HG03378 (cell line): ENCODE results near the gene CHST8.

Experiments used
- ATAC-seq: cut with Tn5 transposase; IDR thresholded peaks from one replicate; pipeline ENCODE4 v1.9.1; 2021; ENCODE audit warnings: mild to moderate bottlenecking, moderate library complexity; ENCODE audit not compliant: unreplicated experiment

The CHST8 gene

DNA sequence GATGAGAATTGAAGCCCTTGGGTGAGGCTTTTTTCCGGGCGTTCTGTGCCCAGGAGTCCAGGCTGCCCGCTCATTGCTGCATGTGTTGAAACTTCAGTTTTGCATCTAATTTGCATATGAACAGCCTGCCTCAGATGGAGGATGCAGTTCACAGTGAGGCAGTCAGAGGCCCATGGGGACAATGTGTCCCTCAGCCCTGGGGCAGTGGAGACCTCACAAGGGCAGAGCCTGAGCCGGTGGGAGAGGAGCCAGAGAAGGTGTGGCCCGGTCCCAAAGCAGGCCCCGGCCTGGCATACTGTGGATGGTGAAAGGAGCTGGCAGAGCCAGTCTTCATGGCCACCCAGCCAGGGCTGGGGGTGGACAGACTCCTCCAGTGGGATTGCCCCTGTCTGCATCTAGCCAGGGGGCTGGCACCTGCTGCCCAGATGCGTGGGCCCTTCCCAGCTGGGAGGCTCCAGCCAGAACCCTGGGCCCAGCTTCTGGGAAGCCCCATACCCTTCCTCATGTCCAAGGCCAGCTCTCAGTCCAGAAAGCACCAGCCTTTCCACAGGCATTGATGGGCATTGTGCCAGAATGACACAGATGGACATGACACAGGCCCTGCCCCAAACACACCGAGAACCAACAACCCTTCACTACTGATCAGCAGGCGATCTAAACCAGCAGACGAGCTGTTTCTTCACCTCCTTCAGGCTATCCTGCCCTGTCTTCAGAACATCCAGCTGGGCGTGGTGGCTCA is 142.0 kb downstream of the CHST8 start:
- ATAC-seq, result no peak

DNA sequence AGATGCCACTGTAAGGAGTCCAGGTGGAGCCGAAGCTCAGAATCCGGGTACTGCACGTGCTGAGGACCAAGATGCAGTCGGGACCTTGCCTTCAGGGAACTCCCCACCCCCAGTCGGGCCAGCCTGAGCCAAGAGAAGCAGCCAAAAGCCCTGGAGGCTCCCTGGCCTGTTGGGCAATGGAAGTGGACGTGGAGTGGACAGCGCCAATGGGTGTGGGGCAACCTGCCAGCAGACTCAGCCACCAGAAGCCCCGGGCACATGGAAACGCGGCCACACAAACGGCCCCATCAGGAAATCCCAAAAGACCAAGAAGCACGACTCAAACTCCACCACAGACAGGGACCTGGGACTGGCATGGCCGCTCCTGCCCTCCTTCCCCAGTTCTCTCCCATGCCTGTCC is 144.9 kb downstream of the CHST8 start:
- ATAC-seq, result no peak

DNA sequence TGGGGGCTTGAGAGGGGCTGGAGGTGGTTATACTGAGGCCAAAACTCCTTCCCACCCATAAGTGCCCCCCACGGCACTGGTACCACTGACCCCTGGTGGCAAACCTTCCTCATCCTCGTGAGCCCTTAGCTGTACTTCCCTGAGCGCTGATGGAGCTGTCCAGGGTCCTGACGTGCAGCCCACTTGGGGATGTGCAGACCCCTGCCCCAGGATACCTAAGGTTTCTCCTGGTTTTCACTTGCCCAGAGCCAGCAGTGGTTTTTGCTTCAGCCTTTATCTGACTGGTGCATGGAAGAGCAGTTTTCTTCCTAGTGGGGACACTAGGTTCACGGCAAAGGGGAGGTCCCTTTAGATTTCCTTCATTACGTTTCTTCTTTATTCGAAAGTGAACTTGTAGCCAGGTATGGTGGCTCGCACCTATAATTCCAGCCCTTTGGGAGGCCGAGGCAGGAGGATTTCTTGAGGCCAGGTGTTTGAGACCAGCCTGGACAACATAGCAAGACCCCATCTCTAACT is 146.2 kb downstream of the CHST8 start:
- no peak for ATAC-seq

DNA sequence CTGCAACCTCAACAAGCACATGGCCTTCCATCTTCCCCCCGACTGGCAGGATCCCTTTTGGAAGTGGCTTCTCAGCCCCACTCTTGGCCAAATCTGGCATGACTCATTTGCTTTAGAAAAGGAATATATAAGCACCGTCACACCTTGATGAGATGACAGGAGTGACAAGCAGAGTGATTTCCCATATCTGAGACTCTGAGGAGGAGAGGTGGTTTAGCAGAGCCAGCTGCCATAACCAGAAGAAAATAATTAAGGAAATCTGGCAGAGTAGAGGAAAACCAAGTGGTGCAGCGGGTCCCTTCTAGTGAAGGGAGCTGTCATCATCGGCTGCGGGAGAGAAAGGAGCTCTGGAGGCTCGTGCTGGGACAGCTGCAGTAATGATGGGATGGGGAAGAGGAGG is 147.5 kb downstream of the CHST8 start:
- ATAC-seq, result no peak

DNA sequence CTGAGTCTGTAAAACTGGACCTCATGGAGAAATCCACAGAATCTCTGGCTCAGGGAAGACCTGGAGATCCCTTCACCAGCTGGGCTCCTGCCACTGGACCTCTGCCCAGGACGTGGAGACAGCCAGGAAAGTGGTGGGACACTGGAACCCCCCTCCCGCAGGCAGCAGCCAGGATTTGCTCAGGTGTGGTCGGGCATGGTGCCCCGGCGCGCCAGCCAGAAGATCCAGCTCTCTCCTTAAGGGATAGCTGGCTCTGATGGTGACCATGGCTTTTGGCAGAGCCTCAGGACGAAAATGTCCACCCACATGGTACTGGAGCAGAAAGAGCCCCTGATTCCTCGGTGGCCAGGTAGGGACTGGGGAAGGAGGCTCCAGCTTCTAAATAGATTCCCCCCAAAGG is 148.4 kb downstream of the CHST8 start:
- no peak for ATAC-seq

DNA sequence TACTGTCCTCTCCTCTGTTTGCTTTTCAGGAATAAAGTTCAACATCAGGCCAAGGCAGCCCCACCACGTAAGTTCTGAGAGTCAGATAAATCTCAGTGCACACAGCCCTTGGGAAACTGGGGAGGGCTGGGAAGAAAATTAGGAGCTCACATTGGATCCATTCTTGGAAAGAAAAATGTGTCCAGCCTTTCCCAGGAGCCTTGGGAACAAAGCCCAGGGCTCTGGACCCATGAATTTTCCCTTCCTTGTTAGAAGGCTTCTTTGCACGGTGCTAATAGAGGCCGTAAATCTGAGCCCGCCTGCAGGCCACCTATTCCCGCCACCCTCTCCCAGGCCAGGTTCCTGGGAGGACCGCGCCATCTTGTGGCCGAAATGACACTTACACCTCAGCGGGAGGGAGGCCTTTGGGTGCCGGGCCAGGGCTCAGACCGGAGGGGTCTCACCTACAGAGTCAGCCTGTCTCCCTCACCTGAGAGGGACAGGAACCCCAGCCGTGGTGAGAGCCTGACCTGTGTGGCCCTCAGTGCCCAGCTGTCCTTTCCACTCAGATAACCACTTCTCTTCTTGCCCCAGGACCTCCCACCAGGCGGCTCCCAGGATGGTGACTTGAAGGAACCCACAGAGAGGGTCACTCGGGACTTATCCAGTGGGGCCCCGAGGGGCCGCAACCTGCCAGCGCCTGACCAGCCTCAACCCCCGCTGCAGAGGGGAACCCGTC is 149.8 kb downstream of the CHST8 start:
- no peak for ATAC-seq

DNA sequence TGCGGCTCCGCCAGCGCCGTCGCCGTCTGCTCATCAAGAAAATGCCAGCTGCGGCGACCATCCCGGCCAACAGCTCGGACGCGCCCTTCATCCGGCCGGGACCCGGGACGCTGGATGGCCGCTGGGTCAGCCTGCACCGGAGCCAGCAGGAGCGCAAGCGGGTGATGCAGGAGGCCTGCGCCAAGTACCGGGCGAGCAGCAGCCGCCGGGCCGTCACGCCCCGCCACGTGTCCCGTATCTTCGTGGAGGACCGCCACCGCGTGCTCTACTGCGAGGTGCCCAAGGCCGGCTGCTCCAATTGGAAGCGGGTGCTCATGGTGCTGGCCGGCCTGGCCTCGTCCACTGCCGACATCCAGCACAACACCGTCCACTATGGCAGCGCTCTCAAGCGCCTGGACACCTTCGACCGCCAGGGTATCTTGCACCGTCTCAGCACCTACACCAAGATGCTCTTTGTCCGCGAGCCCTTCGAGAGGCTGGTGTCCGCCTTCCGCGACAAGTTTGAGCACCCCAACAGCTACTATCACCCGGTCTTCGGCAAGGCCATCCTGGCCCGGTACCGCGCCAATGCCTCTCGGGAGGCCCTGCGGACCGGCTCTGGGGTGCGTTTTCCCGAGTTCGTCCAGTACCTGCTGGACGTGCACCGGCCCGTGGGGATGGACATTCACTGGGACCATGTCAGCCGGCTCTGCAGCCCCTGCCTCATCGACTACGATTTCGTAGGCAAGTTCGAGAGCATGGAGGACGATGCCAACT is 150.5 kb downstream of the CHST8 start:
- no peak for ATAC-seq

DNA sequence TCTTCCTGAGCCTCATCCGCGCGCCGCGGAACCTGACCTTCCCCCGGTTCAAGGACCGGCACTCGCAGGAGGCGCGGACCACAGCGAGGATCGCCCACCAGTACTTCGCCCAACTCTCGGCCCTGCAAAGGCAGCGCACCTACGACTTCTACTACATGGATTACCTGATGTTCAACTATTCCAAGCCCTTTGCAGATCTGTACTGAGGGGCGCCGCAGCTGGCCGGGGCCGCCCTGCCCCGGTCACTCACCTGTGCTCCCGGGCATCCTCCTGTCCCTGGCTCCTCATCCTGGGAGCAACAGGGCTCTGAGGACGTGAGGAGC is 151.1 kb downstream of the CHST8 start:
- ATAC-seq, result no peak

DNA sequence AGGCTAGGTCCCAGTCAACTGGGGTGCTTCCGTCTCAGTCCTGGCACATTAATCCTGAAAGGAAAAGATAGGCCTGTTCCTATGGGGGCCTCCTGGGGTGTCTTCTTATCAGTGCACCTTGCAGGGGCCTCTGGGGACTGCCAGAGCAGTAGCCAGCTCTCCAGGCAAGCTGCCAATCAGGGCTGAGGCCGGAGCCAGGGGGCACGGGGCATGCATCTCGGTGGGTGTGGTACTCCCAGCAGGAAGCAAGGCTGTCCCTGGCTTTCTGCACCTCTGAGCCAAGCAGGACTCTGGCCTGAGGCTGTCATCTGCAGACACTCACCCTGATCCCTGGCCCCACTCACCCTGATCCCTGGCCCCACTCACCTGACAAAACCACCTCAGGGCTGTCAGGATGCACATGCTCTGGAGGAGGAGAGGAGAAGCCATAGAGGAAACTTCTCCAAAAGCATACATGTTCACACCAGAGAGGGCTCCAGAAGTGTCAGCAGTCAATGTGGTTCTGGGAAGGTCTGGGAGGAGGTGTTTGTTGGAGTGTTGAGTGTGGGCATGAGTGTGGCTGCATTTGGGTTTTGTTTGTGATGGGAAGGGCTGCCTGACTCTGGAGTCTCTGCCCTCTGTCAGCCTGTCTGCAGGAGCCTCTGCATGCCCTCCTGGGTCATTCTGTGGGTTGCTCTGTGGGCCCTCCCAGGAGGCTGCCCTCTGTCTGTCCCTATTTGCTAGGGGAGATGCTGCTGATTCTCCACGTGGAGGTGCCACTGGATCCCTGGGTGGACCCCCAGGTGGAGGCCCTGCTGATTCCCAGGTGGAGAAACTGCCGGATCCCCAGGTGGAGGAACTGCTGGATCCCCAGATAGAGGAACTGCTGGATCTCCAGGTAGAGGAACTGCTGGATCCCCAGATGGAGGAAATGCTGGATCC is 152.2 kb downstream of the CHST8 start:
- ATAC-seq, result no peak

DNA sequence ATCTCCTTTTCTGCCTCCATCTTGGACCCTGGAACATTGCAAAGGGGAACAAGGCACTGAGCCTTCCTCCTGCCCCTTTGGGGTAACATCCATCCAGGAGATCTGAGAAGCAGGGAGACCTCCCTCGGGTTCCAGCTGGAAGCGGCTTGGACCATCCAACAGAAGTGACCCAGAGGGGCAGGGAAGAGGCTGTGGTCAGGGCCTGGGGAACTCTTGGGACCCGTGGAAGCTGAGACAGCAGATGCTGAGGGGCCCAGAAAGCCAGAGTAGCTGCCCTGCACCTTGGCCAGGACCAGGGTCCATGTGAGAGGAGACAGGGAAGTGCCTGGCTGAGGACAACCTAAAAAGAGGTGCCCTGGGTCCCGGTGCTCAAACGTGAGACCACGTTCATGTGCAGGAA is 153.0 kb downstream of the CHST8 start:
- no peak for ATAC-seq

DNA sequence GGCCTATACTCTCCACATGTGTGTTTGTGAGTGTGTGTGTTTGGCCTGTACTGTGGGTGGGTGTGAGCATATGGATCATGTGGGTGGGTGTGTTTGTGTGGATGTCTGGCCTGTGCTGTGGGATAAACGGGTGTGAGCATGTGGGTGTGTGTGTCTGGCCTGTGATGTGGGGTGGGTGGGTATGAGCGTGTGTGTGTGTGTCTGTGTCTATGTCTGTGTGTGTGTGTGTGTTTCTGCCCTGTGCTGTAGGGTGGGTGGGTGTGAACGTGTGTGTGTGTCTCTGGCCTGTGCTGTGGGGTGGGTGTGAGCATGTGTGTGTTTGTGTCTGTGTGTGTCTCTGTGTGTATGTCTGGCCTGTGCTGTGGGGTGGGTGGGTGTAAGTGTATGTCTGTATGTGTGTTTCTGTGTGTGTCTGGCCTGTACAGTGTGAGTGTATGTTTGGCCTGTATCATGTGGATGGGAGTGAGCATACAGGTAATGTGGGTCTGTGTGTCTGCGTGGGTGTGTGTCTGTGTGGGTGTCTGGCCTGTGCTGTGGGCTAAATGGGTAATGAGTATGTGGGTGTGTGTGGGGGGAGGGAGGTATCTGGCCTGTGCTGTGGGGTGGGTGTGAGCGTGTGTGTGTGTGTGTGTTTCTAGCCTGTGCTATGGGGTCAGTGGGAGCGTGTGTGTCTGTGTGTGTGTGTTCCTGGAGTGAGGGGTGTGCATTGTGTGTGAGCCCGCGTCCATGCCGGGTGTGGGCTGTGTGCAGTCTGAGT is 154.2 kb downstream of the CHST8 start:
- ATAC-seq, result no peak

DNA sequence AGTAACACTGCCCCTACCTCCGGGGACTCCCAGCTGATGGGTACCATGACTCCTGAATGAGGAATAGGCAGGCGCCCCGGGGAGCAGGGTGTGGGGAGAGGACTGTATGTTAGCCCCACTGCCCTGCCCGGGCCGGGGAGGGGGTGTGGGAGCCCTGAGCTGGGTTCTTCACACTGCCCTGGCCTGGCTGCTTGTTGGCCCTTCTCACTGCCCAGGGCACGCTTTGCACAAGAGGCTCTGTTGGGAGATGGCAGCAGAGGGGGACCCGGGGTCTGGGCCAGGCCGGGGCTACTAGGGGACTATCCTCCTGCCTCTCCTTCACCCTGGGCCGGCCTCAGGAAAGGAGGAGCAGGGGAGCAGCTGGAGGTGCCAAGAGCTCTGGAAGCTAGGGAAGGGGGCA is 155.6 kb downstream of the CHST8 start:
- no peak for ATAC-seq

DNA sequence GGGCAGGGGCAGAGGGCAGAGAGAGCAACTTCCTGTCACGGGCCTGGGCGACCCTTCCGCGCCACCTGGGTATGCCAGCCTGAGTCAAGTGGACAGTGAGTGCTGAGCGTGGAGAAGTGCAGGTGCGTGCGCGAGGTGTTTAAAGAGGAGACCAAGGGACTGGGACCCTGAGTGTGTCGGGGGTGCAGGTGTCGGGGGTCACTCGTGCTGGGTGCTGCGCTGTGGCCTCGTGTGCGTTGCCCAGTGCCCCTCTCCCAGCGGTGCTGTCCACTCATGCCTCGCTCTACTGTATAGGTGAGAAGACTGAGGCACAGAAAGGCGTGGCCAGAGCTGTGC is 156.0 kb downstream of the CHST8 start:
- no peak for ATAC-seq

DNA sequence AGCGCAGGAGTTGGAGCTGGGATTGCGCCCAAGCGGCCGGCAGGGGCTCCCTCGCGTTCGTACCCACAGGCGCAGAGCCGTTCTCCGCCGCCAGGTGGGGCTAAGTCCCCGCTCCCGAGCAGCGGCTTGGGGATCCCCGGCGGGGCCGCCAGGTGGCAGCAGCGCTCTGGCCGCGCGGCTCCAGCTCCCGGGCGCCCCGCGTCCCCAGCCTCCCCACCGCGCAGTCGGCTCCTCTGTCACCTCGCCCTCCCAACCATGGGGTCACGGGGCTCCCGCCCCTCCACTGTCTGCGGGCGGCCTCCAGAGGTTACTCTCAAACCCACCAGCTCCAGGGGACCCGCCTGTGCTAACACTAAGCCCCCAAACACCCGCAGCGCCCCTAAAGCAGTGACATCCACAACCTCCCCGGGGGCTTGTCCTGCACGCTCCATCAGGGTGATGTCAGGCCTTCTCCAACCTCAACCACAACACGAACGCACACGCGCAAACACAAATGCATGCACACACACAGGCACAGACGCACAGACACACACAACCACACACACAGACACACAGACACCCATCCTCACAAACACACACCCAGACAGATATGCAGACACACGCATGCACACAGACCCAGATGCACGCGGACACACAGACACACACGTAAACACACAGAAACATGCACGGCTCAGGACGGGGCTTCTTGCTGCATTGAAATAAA is 156.5 kb downstream of the CHST8 start:
- no peak for ATAC-seq

DNA sequence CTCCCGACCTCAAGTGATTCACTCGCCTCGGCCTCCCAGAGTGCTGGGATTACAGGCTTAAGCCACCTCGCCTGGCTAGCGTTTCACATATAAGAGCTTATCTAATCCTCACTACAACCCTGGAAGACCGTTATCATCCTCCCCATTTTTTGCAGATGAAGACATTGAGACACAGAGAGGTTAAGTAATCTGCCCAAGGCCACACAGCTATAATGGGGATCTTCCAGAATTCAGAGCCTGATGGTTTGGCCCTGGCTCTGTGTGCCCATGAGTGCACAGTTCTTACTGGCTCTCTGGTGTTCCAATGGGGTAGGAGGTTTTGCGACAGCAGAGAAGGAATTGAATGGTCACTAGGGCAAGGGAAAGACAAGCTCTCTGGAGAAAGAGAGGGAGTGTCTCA is 158.1 kb downstream of the CHST8 start:
- ATAC-seq, result no peak

DNA sequence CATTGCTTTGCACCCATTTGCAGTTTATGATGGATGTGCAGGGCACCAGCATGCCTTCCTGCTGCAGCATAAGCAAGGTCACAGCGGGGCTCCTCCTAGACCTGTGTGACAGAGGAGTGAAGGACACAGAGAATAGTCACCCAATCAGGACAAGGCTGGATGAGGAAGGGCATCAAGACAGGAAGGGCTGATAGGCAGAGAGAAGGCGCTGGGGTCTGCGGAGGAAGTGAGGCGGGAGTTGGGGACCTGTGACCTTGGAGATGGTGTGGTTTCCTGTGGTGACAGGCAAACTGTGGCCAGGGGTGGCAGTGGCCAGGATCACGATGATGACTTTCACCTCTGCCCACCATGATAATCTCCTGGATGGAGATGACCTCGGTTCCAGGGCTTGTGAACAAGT is 158.5 kb downstream of the CHST8 start:
- no peak for ATAC-seq

DNA sequence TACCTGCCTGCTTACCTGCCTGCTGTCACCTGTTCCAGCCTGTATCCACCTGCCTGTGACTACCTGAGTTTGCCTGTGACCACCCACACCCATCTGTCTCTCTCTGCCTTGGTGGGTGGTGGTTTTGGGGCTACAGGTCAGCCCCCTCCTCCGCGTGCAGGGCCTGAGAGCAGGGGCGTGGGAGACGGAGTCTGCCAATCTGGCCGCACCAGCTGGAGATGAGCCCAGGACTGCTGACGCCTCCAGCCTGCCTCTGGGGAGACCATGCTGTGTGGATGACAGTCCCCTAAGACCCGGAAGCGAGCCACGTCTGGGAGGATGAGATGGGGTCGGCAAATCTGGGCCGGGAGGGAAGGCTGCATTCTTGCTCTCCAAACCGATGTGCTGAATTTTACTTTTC is 159.0 kb downstream of the CHST8 start:
- ATAC-seq, result no peak

DNA sequence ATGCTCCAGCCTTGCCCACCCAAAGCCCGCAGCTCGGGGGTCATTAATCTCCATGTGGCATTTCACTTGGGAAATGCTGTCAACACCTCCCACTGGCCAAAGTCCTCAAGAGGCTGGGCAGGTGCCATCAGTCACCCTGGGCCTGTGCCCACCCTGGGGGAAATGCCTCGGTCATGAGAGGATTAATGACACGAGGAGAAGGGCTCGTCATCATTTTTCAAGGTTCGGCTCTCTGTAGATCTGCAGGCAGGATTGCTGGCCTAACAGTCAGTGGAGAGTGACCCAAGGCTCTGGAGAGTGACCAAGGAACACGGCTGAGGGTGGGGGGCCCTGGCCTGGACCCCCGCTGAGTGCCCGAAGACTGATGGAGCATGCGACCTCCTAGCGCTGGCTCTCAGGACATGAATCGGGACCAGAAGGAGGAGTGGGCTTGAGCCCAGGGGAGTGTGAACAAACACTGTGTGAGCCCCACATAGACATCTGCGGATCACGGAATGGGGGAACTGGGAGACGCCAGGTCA is 159.7 kb downstream of the CHST8 start:
- ATAC-seq, result no peak

DNA sequence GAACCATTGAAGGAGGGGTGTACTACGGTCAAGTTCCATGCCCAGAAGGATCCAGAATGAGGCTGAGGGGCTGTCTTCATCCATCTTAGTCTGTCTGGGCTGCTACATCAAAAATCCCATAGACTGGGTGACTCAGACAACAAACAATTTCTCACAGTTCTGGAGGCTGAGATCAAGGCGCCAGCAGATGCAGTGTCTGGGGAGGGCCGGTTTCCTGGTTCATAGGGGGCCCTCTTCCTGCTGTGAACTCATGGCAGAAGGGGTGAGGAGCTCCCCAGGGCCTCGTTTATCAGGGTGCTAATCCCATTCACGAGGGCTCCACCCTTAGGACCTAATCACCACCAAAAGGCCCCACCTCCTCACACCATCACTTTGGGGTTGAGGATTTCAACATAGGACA is 160.2 kb downstream of the CHST8 start:
- no peak for ATAC-seq
